Effector memory CD8-positive, alpha-beta T cell (primary cell): Measurements from ENCODE around the gene PTPRB.
A peak's percentile ranks its signal among the peaks of the same experiment; 100 is the strongest.

Experiments
- ATAC-seq: fragments of 150-1000 bp; cut with Tn5 transposase; replicated peaks from 2 replicates; pipeline ENCODE4 v1.10.0; 2021; ENCODE audit warnings: mild to moderate bottlenecking, moderate library complexity
- DNase-seq, 3 experiments: peaks; one replicate each; pipeline ENCODE4 v3.0.0; 2021
- H3K27ac Mint-ChIP-seq, 2 donors: one replicate each; pipeline ENCODE4 v1.8.0; 2022; ENCODE audit warnings: mild to moderate bottlenecking in 2 of 2, mixed read lengths in 2 of 2, moderate library complexity in 2 of 2
- H3K27me3 Mint-ChIP-seq, 2 donors: one replicate each; pipeline ENCODE4 v1.8.0; 2022; ENCODE audit warnings: mixed read lengths in 2 of 2
- H3K36me3 Mint-ChIP-seq: one replicate; pipeline ENCODE4 v1.8.0; 2022; ENCODE audit warnings: mild to moderate bottlenecking, moderate library complexity, mixed read lengths; ENCODE audit not compliant: insufficient read depth
- H3K4me1 Mint-ChIP-seq, 2 donors: one replicate each; pipeline ENCODE4 v1.8.0; 2022; ENCODE audit warnings: low read depth in 2 of 2, mixed read lengths in 2 of 2
- H3K4me3 Mint-ChIP-seq, 2 donors: one replicate each; pipeline ENCODE4 v1.8.0; 2022; ENCODE audit warnings: mild to moderate bottlenecking in 2 of 2, mixed read lengths in 2 of 2, moderate library complexity in 2 of 2
- H3K9me3 Mint-ChIP-seq, 2 donors: one replicate each; pipeline ENCODE4 v1.8.0; 2022; ENCODE audit warnings: mixed read lengths in 2 of 2

PTPRB gene

GRCh38 chr12:70659077-70659606, 21.9 kb upstream of the PTPRB start:
- no peak for ATAC-seq
- Mint-ChIP-seq H3K27ac (no peak overlapping the region), H3K27me3 (no peaks in the 10 kb centered on the region), H3K4me3 (no peak overlapping the region), H3K4me1 (peaks cover 4 to 7% of the 10 kb centered on the region in 2 donors), H3K9me3 (no peaks in the 10 kb centered on the region), H3K36me3 (no peaks in the 10 kb centered on the region)
- no peak for DNase-seq

- no peak overlapping the region for H3K27ac Mint-ChIP-seq
- no peaks in the 10 kb centered on the region for H3K27me3 Mint-ChIP-seq
- ATAC-seq (no peak), DNase-seq (no peak)
- peaks cover 4 to 7% of the 10 kb centered on the region in 2 donors for H3K4me1 Mint-ChIP-seq
- H3K4me3 Mint-ChIP-seq: no peak overlapping the region
- H3K36me3 Mint-ChIP-seq: no peaks in the 10 kb centered on the region
- no peaks in the 10 kb centered on the region for H3K9me3 Mint-ChIP-seq
Observed at GRCh38 chr12:70657616-70658286, 20.5 kb upstream of the PTPRB start.

GRCh38 chr12:70652451-70652850, 15.2 kb upstream of the PTPRB start:
- H3K27me3 Mint-ChIP-seq: no peaks in the 10 kb centered on the region
- H3K4me3 Mint-ChIP-seq: no peak overlapping the region
- H3K27ac Mint-ChIP-seq: no peak overlapping the region
- H3K4me1 Mint-ChIP-seq: no peaks in the 10 kb centered on the region
- no peaks in the 10 kb centered on the region for H3K36me3 Mint-ChIP-seq
- no peak for DNase-seq
- H3K9me3 Mint-ChIP-seq: no peaks in the 10 kb centered on the region
- no peak for ATAC-seq

GRCh38 chr12:70648831-70649230, 11.6 kb upstream of the PTPRB start:
- Mint-ChIP-seq H3K27ac (no peak overlapping the region), H3K9me3 (no peaks in the 10 kb centered on the region), H3K27me3 (no peaks in the 10 kb centered on the region), H3K36me3 (no peaks in the 10 kb centered on the region), H3K4me1 (no peaks in the 10 kb centered on the region), H3K4me3 (no peak overlapping the region)
- DNase-seq (no peak), ATAC-seq (no peak)

- Mint-ChIP-seq H3K27ac (no peak overlapping the region), H3K36me3 (no peaks in the 10 kb centered on the region), H3K9me3 (no peaks in the 10 kb centered on the region), H3K4me3 (no peak overlapping the region), H3K27me3 (no peaks in the 10 kb centered on the region), H3K4me1 (no peaks in the 10 kb centered on the region)
- ATAC-seq (no peak), DNase-seq (no peak)
Observed at GRCh38 chr12:70648191-70648590, 11.0 kb upstream of the PTPRB start.

- ATAC-seq: no peak
- Mint-ChIP-seq H3K27ac (peak overlapping the region in 1 of 2 donors; percentile 69), H3K4me1 (no peaks in the 10 kb centered on the region), H3K27me3 (peaks cover 0 to 5% of the 10 kb centered on the region in 2 donors), H3K9me3 (no peaks in the 10 kb centered on the region), H3K4me3 (no peak overlapping the region), H3K36me3 (no peaks in the 10 kb centered on the region)
- no peak for DNase-seq
Observed at GRCh38 chr12:70646850-70647249, 9.6 kb upstream of the PTPRB start.

- Mint-ChIP-seq H3K27me3 (peaks cover 0 to 8% of the 10 kb centered on the region in 2 donors), H3K9me3 (no peaks in the 10 kb centered on the region), H3K36me3 (no peaks in the 10 kb centered on the region), H3K4me3 (no peak overlapping the region), H3K4me1 (no peaks in the 10 kb centered on the region), H3K27ac (peak overlapping the region in 1 of 2 donors; percentile 69)
- peak; percentile 46 for ATAC-seq
- DNase-seq: peak in 1 of 3 experiments; percentile 4
Observed at GRCh38 chr12:70645494-70646317, 8.5 kb upstream of the PTPRB start.

GRCh38 chr12:70644861-70645260, 7.6 kb upstream of the PTPRB start:
- no peaks in the 10 kb centered on the region for H3K4me1 Mint-ChIP-seq
- no peaks in the 10 kb centered on the region for H3K36me3 Mint-ChIP-seq
- H3K27me3 Mint-ChIP-seq: peaks cover 0 to 8% of the 10 kb centered on the region in 2 donors
- DNase-seq: no peak
- no peak for ATAC-seq
- H3K9me3 Mint-ChIP-seq: no peaks in the 10 kb centered on the region
- no peak overlapping the region for H3K27ac Mint-ChIP-seq
- no peak overlapping the region for H3K4me3 Mint-ChIP-seq

- no peak overlapping the region for H3K4me3 Mint-ChIP-seq
- H3K9me3 Mint-ChIP-seq: no peaks in the 10 kb centered on the region
- H3K27me3 Mint-ChIP-seq: peaks cover 0 to 8% of the 10 kb centered on the region in 2 donors
- H3K27ac Mint-ChIP-seq: no peak overlapping the region
- DNase-seq: no peak
- H3K4me1 Mint-ChIP-seq: no peaks in the 10 kb centered on the region
- H3K36me3 Mint-ChIP-seq: no peaks in the 10 kb centered on the region
- ATAC-seq: no peak
Observed at GRCh38 chr12:70643939-70644338, 6.7 kb upstream of the PTPRB start.

GRCh38 chr12:70641691-70642090, 4.5 kb upstream of the PTPRB start:
- Mint-ChIP-seq H3K27ac (no peak overlapping the region), H3K36me3 (no peaks in the 10 kb centered on the region), H3K9me3 (no peaks in the 10 kb centered on the region), H3K4me1 (no peaks in the 10 kb centered on the region), H3K4me3 (no peak overlapping the region), H3K27me3 (peaks cover 0 to 8% of the 10 kb centered on the region in 2 donors)
- DNase-seq: no peak
- ATAC-seq: no peak

GRCh38 chr12:70640901-70641300, 3.7 kb upstream of the PTPRB start:
- H3K27ac Mint-ChIP-seq: no peak overlapping the region

GRCh38 chr12:70639535-70639934, 2.3 kb upstream of the PTPRB start:
- ATAC-seq (no peak), DNase-seq (no peak)
- no peaks in the 10 kb centered on the region for H3K9me3 Mint-ChIP-seq
- H3K36me3 Mint-ChIP-seq: no peaks in the 10 kb centered on the region
- no peak overlapping the region for H3K27ac Mint-ChIP-seq
- no peak overlapping the region for H3K4me3 Mint-ChIP-seq
- peaks cover 0 to 8% of the 10 kb centered on the region in 2 donors for H3K27me3 Mint-ChIP-seq
- no peaks in the 10 kb centered on the region for H3K4me1 Mint-ChIP-seq

More at GRCh38 chr12:70640901-70641300, 3.7 kb upstream of the PTPRB start:
- no peaks in the 10 kb centered on the region for H3K36me3 Mint-ChIP-seq
- peaks cover 0 to 8% of the 10 kb centered on the region in 2 donors for H3K27me3 Mint-ChIP-seq
- no peak for ATAC-seq
- H3K4me1 Mint-ChIP-seq: no peaks in the 10 kb centered on the region
- DNase-seq: no peak
- H3K9me3 Mint-ChIP-seq: no peaks in the 10 kb centered on the region
- H3K4me3 Mint-ChIP-seq: no peak overlapping the region

GRCh38 chr12:70638639-70639360, 1.6 kb upstream of the PTPRB start:
- H3K36me3 Mint-ChIP-seq: no peaks in the 10 kb centered on the region
- H3K27ac Mint-ChIP-seq: no peak overlapping the region
- H3K4me1 Mint-ChIP-seq: no peaks in the 10 kb centered on the region
- no peaks in the 10 kb centered on the region for H3K9me3 Mint-ChIP-seq
- no peak overlapping the region for H3K4me3 Mint-ChIP-seq
- DNase-seq (no peak), ATAC-seq (no peak)
- H3K27me3 Mint-ChIP-seq: peaks cover 0 to 8% of the 10 kb centered on the region in 2 donors
